ENCODE results near the gene ANAPC10.

Gene ANAPC10

GRCh38 chr4:144955104-144955503, 142.9 kb downstream of the ANAPC10 start:
- no peak for DNase-seq (ENCODE audit: insufficient read length, low spot score)
- peak; percentile 67 for TF ChIP-seq CTCF (IDR thresholded peaks at IDR 0.05; ENCODE audit: insufficient read depth, missing control alignments)
- peak; percentile 84 for FAIRE-seq

- DNase-seq (ENCODE audit: insufficient read length, low spot score) (no peak), FAIRE-seq (no peak)
- TF ChIP-seq CTCF (IDR thresholded peaks at IDR 0.05; ENCODE audit: insufficient read depth, missing control alignments), result no peak
Observed at GRCh38 chr4:144954230-144954629, 143.8 kb downstream of the ANAPC10 start.

GRCh38 chr4:144948421-144948820, 149.6 kb downstream of the ANAPC10 start:
- TF ChIP-seq CTCF (IDR thresholded peaks at IDR 0.05; ENCODE audit: insufficient read depth, missing control alignments), result no peak
- peak; percentile 66 for FAIRE-seq

GRCh38 chr4:144948009-144948408, 150.0 kb downstream of the ANAPC10 start:
- TF ChIP-seq CTCF (IDR thresholded peaks at IDR 0.05; ENCODE audit: insufficient read depth, missing control alignments), result no peak
- no peak for DNase-seq (ENCODE audit: insufficient read length, low spot score)
- FAIRE-seq, result no peak

More at GRCh38 chr4:144948421-144948820, 149.6 kb downstream of the ANAPC10 start:
- DNase-seq (ENCODE audit: insufficient read length, low spot score), result no peak

Data from D721Med (cell line).